ENCODE results near the gene CITED2. TPM values are rescaled to one million over a fixed set of nuclear protein-coding genes. Genes with fewer than 3 reads are reported as not detected.

The CITED2 gene
- total and polyA plus RNA-seq, 2 of the 8 experiments (the other 6 are each of a cell fraction or from before 2014, with no cell fraction given) = 89.1 to 115 TPM

GRCh38 chr6:139354189-139354588 lies 20.3 kb downstream of the CITED2 start:
- H3K56ac ChIP-seq (replicated peaks; ENCODE audit: insufficient read length, low read depth, low read length) = no peak overlapping the region
- peaks cover 2% of the 10 kb centered on the region; the same call in 1 of the 2 replicates for H3K79me1 ChIP-seq (ENCODE audit: low read depth, low read length)
- H3K4me1 ChIP-seq (replicated peaks in 1 of 4; ENCODE audit: control insufficient read depth in 3 of 4, insufficient read depth in 4 of 4, low read length in 3 of 4) = no peaks in the 10 kb centered on the region
- no peaks in the 10 kb centered on the region for H3K79me2 ChIP-seq (ENCODE audit: control insufficient read depth in 1 of 2, insufficient read depth in 2 of 2, low read length in 2 of 2)
- 85% methylated on average over 4 of the region's 4 CpGs; no CpG with 5 or more reads in 1 of the 2 experiments for WGBS, 2 experiments (ENCODE audit: extremely low coverage in 1 of 2, insufficient coverage in 1 of 2, insufficient read length in 1 of 2, insufficient replicate concordance in 2 of 2, low coverage in 1 of 2, low lambda C conversion rate in 2 of 2, missing lambda C conversion rate in 1 of 2)
- H3K14ac ChIP-seq (ENCODE audit: insufficient read length) = no peak overlapping the region
- DNase-seq (ENCODE audit: low read depth in 1 of 2, low spot score in 2 of 2) (no peak), FAIRE-seq (no peak)
- no peak overlapping the region for H2BK12ac ChIP-seq (ENCODE audit: low read depth, low read length)
- TF ChIP-seq ASH2L (IDR thresholded peaks at IDR 0.05; ENCODE audit: low read length) = no peak
- TF ChIP-seq PHF8 (conservative IDR thresholded peaks at IDR 0.05; ENCODE audit: low read depth, low read length) = no peak
- no peak for TF ChIP-seq CBX5 (IDR thresholded peaks at IDR 0.05; ENCODE audit: low read depth, low read length)
- no peak for TF ChIP-seq BCL11A (IDR thresholded peaks at IDR 0.05; ENCODE audit: low read depth in 2 of 2, low read length in 2 of 2)
- TF ChIP-seq SAP30 (IDR thresholded peaks at IDR 0.05; ENCODE audit: insufficient read depth, insufficient replicate concordance, low read length) = no peak
- H4K91ac ChIP-seq (replicated peaks; ENCODE audit: insufficient read length, low read length) = no peak overlapping the region
- CTCF ChIA-PET (ENCODE audit: partially characterized antibody) = interaction anchor here (1.0 to 1.9 kb wide), 2 partner anchors 11 to 132 kb away, joined by 3 to 7 read pairs; no protein-coding TSS in a partner anchor
- no peaks in the 10 kb centered on the region for H3K27me3 ChIP-seq (replicated peaks in 1 of 4; ENCODE audit: control insufficient read depth in 3 of 4, extremely low read depth in 1 of 4, insufficient read depth in 3 of 4, low read length in 3 of 4)
- no peak overlapping the region for H2BK20ac ChIP-seq (ENCODE audit: low read length)
- POLR2A ChIA-PET (ENCODE audit: partially characterized antibody) = no interaction called here
- no peak overlapping the region for H4K8ac ChIP-seq (ENCODE audit: extremely low read depth, insufficient read depth, low read length)
- H4K20me1 ChIP-seq (replicated peaks in 1 of 2; ENCODE audit: control insufficient read depth in 1 of 2, insufficient read depth in 2 of 2, low read length in 2 of 2) = no peaks in the 10 kb centered on the region
- no peak overlapping the region for H3K27ac ChIP-seq (ENCODE audit: low read depth, low read length)
- H3K4me3 ChIP-seq (ENCODE audit: extremely low read depth in 1 of 4, insufficient read depth in 2 of 4, low read depth in 3 of 4, low read length in 4 of 4) = no peak overlapping the region
- no peak overlapping the region for H3K18ac ChIP-seq (ENCODE audit: extremely low read depth, low read length)
- no peak overlapping the region for H2AK5ac ChIP-seq (ENCODE audit: low read depth, low read length)
- H3K23ac ChIP-seq (ENCODE audit: insufficient read length) = no peak overlapping the region
- no peak overlapping the region for H4K5ac ChIP-seq (ENCODE audit: insufficient read length, low read depth, low read length)
- no peaks in the 10 kb centered on the region for H3K9me3 ChIP-seq (ENCODE audit: insufficient read depth in 2 of 2, low read depth in 1 of 2, low read length in 1 of 2)
- H3K36me3 ChIP-seq (ENCODE audit: control insufficient read depth in 2 of 4, insufficient read depth in 4 of 4, low read length in 3 of 4) = no peaks in the 10 kb centered on the region
- H3K4me2 ChIP-seq (ENCODE audit: insufficient read depth in 1 of 2, low read depth in 2 of 2, low read length in 2 of 2) = no peak overlapping the region
- H2BK120ac ChIP-seq (replicated peaks; ENCODE audit: low read depth, low read length) = no peak overlapping the region
- no peak overlapping the region for H3K9ac ChIP-seq (replicated peaks in 1 of 4; ENCODE audit: extremely low read depth in 1 of 4, low read depth in 3 of 4, low read length in 3 of 4)
- no peaks in the 10 kb centered on the region for H3K23me2 ChIP-seq (ENCODE audit: low read depth, low read length)
- no peak overlapping the region for H2AFZ ChIP-seq (ENCODE audit: low read length)
- no peak overlapping the region for H2BK5ac ChIP-seq (ENCODE audit: low read depth, low read length)
- no peak overlapping the region for H3K4ac ChIP-seq (replicated peaks; ENCODE audit: insufficient read length, low read depth, low read length)
- no peak overlapping the region for H2BK15ac ChIP-seq (ENCODE audit: low read length)
